ENCODE data around the gene DNASE2B.

DNASE2B gene

GRCh38 chr1:84382127-84382526 is 16.2 kb upstream of the DNASE2B start:
- no peak overlapping the region for H3K27ac ChIP-seq
- no peak overlapping the region for H3K4me3 ChIP-seq
- TF ChIP-seq, protein P1, sequence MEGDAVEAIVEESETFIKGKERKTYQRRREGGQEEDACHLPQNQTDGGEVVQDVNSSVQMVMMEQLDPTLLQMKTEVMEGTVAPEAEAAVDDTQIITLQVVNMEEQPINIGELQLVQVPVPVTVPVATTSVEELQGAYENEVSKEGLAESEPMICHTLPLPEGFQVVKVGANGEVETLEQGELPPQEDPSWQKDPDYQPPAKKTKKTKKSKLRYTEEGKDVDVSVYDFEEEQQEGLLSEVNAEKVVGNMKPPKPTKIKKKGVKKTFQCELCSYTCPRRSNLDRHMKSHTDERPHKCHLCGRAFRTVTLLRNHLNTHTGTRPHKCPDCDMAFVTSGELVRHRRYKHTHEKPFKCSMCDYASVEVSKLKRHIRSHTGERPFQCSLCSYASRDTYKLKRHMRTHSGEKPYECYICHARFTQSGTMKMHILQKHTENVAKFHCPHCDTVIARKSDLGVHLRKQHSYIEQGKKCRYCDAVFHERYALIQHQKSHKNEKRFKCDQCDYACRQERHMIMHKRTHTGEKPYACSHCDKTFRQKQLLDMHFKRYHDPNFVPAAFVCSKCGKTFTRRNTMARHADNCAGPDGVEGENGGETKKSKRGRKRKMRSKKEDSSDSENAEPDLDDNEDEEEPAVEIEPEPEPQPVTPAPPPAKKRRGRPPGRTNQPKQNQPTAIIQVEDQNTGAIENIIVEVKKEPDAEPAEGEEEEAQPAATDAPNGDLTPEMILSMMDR (IDR thresholded peaks at IDR 0.05): no peak
- DNase-seq (ENCODE audit: low spot score): no peak

- Histone ChIP-seq H3K4me3 (no peak overlapping the region), H3K27ac (no peak overlapping the region)
- TF ChIP-seq, protein P1 (IDR thresholded peaks at IDR 0.05): no peak
- DNase-seq (ENCODE audit: low spot score): no peak
Observed at GRCh38 chr1:84385347-84385746, 12.9 kb upstream of the DNASE2B start.

GRCh38 chr1:84386716-84387479 is 11.4 kb upstream of the DNASE2B start:
- TF ChIP-seq, protein P1 (IDR thresholded peaks at IDR 0.05): no peak
- DNase-seq (ENCODE audit: low spot score): no peak
- Histone ChIP-seq H3K4me3 (no peak overlapping the region), H3K27ac (no peak overlapping the region)

DNA sequence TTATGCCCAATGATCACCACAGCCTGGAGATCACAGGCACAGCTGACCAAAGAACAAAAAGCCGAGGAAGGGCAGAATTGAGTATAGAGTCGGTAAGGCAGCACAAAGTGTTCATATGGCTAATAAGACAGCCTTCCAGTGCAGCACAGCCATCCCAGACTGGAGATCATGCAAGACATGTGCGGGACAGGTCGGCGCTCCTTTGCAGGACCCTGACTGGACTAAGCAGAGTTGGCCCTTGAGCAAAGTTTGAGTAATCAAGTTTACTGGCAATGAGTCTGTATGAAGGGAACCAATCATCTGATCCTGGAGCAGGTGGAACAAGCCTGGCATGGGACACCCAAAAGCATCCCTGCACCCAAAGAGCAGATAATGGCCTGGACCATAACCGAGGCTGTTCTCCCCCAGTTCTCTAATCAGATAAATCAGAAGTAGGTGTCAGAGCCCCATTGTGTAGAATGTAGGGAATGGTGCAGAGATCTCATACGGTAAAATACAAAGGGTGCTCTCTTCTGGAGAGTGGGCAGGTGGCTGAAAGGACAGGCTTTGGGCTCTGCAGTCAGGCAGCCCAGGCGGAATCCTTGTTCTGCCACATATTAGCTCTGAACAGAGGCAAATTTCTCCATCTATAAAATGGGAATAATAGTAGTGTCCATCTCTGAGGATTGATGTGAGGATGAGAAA is 10.7 kb upstream of the DNASE2B start:
- TF ChIP-seq, protein P1 (IDR thresholded peaks at IDR 0.05): no peak
- Histone ChIP-seq H3K4me3 (no peak overlapping the region), H3K27ac (no peak overlapping the region)
- DNase-seq (ENCODE audit: low spot score): no peak

DNA sequence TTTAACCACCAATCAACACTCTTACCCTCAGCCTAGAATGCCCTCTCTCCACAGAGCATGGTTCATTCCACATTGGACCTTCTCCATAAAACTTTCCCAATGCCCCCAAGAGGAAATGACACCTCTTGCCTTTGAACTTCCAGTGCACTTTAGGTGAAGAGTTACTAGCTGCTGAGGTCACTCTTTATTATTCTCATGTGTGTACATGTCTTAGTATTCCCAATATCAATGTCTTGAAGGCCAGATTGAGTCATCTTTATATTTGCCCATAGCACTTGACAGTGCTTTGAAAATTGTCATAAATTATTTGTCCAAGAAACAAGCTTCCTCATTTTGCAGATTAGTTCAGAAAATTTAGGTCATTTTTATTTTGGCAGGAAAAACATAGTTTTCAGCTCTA is 8.1 kb upstream of the DNASE2B start:
- TF ChIP-seq, protein P1 (IDR thresholded peaks at IDR 0.05): no peak
- no peak for DNase-seq (ENCODE audit: low spot score)
- H3K4me3 ChIP-seq: no peak overlapping the region
- no peak overlapping the region for H3K27ac ChIP-seq

GRCh38 chr1:84401156-84401555 is 2.9 kb downstream of the DNASE2B start:
- no peak overlapping the region for H3K27ac ChIP-seq
- H3K4me3 ChIP-seq: no peak overlapping the region
- TF ChIP-seq, protein P1 (IDR thresholded peaks at IDR 0.05): no peak
- no peak for DNase-seq (ENCODE audit: low spot score)

DNA sequence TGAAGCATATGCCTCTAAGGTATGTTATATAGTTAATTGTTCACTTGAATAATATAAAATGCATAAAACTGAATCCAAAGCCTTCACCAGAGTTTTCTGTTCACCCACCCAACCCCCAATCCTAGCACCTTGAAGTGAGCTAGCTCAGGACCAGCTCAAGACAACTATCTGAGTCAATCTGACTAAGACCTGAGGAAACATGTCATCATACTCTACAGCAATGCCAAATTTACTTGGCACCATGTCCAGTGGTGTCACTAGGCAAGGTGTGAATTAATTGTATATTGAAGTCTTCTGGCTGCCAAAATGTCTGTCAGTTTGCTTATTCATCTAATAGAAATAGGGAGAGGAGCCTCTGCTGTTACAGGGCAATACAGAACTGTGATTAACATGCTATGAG is 3.8 kb downstream of the DNASE2B start:
- H3K27ac ChIP-seq: no peak overlapping the region
- H3K4me3 ChIP-seq: no peak overlapping the region
- TF ChIP-seq, protein P1 (IDR thresholded peaks at IDR 0.05): no peak
- DNase-seq (ENCODE audit: low spot score): no peak
